ENCODE measurements around the gene ASPG. TPM values are rescaled to one million over a fixed set of nuclear protein-coding genes. Genes with fewer than 3 reads are reported as not detected.

Gene ASPG
- total RNA-seq, 2 donors from 2014 or later: 1.3 to 3.2 TPM

DNA sequence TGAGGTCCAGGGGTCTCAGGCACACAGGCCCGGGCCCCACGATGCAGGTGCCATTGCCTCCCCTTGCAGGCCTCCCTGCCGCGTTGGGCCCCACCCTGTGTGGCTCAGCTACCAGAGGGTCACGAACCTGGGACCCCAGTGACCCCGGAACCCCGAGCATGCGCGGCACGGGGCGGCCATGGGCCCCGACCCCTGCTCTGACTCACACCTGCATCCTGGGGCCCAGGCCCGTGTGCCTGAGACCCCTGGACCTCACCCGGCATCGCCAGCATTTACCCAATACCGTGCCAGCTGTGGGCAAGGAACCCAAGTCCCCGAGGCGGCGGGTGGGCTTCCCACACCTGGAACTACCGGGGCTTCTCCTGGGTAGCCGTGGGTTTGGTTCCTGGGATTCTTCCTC lies 78.0 kb downstream of the ASPG start:
- no peak for DNase-seq (ENCODE audit: low spot score)
- intact Hi-C loops (cut with DNase I): no loop called here

DNA sequence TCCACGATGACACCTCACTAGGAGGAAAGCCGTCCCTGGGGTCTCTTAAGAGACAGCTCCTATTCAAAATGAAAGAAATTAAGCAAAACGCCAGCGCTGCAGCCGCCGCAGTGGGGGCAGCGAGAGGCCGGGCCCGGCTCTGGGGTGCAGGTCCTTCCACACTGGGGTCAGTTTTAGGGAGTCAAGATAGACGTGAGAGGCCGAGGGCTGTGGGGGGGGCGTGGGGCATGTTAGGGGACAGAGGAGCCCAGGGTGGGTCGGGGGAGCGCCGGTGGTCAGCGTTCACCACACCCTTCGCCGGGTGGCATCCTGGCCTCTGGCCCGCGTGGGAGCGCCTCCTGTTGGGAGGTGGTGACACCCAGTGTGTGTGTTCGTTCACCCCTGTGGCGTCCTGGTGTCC lies 78.5 kb downstream of the ASPG start:
- DNase-seq (ENCODE audit: low spot score): no peak

DNA sequence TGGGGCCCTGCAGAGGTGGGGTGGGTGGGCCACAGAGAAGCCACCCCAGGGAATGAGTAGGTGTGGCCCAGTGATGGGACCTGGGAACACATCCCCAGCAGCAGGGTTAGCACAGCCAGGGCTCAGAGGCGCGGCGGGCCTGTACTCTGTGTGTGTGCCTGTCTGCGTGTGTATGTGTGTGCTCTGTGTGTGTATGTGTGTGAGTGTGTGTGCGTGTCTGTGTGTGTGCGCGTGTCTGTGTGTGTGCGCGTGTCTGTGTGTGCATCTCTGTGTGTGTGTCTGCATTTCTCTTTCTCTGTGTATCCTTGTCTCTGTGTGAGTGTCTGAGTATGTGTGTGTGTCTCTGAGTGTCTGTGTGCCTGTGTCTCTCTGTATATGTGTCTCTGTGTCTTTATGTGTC lies 79.0 kb downstream of the ASPG start:
- DNase-seq (ENCODE audit: low spot score): no peak
- intact Hi-C loops (cut with DNase I): no loop called here

More for the DNA sequence above, 78.5 kb downstream of the ASPG start:
- intact Hi-C loops (cut with DNase I): no loop called here

Small RNA genes lying within 50 kb of the gene (microRNA-seq; reads per million reads assigned to microRNA genes)
- gene MIR203A (ENCODE audit: borderline microRNAs expressed in 2 of 2) (0 reads per million in 2 donors), gene MIR203B (ENCODE audit: borderline microRNAs expressed in 2 of 2) (0 reads per million in 2 donors)

Other genes with a start within 250 kb of the ASPG start
- 10 to 100 TPM; 17.8 to 29.6 TPM for gene PPP1R13B, start 238.1 kb upstream of the ASPG start, total RNA-seq
- gene TDRD9, start 157.2 kb upstream of the ASPG start, total RNA-seq: 1 to 10 TPM in 1 of 2 donors, under 1 TPM in 1; 1.00 to 2.9 TPM
- not detected for gene RD3L, start 143.2 kb upstream of the ASPG start, total RNA-seq
- gene KIF26A, start 52.9 kb downstream of the ASPG start, total RNA-seq: 1 to 10 TPM; 5.0 to 6.9 TPM